ENCODE measurements around the gene MCFD2.
A peak's percentile ranks its signal among the peaks of the same experiment; 100 is the strongest.

The MCFD2 gene

GRCh38 chr2:46939626-46940359 lies 24.2 kb upstream of the MCFD2 start:
- no peak for DNase-seq (ENCODE audit: low read depth, low spot score)
- peak overlapping the region; percentile 88 for H3K27ac ChIP-seq

DNA sequence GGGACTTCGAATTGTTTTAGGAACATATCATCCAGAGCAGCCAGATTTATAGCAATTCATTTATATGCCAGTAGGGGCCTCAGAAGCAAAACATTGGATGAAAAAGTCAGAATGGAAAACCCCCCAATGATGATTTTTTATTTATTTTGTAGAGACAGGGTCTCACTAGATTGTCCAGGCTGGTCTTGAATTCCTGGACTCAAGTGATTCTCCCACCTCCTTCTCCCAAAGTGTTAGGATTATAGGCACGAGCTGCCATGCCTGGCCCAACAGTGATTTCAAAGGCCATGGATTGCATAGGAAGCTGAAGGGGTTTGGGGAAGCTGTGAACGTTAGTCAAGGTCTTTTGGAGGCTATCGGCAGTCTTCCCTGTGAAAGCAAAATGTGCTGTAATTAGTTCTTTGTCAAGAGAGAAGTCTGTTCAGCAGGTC lies 21.9 kb upstream of the MCFD2 start:
- DNase-seq (ENCODE audit: low read depth, low spot score), result no peak
- no peak overlapping the region for H3K27ac ChIP-seq

DNA sequence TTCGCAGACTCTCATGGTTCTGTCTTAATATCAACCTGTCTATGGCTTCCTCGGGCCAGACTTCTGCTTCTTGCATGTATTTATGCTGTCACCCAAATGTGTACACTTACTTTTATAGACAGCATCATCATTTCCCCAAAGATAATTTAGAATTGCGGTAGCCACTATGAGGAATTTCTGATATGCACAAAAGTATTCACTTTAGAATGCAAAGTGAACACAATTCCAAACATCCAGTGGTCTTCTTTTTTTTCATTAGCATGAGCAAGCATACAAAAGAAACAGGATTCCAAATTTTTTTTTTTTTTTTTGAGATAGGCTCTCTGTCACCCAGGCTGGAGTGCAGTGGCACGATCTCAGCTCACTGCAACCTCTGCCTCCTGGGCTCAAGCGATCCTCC lies 21.0 kb upstream of the MCFD2 start:
- H3K27ac ChIP-seq, result no peak overlapping the region
- DNase-seq (ENCODE audit: low read depth, low spot score), result no peak

- DNase-seq (ENCODE audit: low read depth, low spot score), result no peak
- H3K27ac ChIP-seq, result no peak overlapping the region
These were observed 19.5 kb upstream of the MCFD2 start for GRCh38 chr2:46935071-46935470.

- H3K27ac ChIP-seq, result no peak overlapping the region
- DNase-seq (ENCODE audit: low read depth, low spot score), result no peak
These were observed 14.0 kb upstream of the MCFD2 start for GRCh38 chr2:46929612-46930011.

GRCh38 chr2:46926863-46927262 lies 11.3 kb upstream of the MCFD2 start:
- no peak for DNase-seq (ENCODE audit: low read depth, low spot score)
- no peak overlapping the region for H3K27ac ChIP-seq

DNA sequence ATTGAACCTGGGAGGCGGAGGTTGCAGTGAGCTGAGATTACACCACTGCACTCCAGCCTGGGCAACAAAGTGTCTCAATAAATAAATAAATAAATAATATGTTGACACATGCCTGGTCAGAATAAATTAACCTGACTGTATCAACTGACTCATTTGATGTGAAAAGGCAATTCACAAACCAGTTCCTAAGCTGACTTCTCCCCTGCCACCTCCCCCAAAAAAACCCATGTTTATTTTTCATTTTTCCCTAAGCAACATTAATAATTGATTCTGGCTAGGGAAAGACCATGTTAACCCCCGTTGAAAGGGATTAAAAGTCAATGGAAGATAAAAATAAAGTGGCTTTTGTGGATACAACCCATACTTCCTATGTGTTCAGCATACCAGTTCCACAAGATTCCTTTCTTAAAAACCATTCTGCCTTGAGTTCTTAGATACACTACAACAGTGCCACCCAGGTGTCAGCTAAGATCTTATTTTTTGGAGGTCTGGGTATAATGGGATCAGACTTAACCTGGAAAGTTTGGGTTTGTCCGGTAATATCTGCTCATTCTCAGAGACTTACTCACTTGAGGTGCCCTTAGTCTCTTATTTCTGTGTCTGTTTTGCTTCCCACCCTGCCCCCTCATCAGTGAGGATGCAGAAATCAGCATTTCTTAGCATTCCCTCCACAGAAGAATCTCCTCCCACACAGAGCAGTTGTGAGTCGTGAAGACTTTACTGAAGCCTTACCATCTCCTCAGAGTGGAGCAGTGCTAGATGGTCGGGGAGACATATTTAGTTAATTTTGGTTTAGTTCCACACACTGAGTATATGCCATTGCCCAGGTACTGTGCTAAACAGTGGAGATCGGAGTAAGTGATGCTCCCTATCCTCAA lies 10.1 kb upstream of the MCFD2 start:
- DNase-seq (ENCODE audit: low read depth, low spot score), result no peak
- peak overlapping the region; percentile 54 for H3K27ac ChIP-seq

DNA sequence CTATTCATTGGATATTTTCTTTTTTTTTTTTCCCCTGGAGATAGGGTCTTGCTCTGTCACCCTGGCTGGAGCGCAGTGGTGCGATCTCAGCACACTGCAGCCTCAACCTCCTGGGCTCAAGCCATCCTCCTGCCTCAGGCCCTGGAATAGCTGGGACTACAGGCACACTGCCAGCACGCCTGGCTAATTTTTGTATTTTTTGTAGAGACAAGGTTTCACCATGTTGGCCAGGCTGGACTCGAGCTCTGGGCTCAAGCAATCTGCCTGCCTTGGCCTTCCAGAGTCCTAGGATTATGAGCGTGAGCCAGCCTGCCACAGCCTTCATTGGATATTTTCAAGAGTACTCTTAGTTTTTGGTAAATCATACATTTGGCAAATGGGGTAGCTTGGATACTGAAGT lies 9.0 kb upstream of the MCFD2 start:
- DNase-seq (ENCODE audit: low read depth, low spot score), result no peak
- no peak overlapping the region for H3K27ac ChIP-seq

GRCh38 chr2:46924038-46924437 lies 8.4 kb upstream of the MCFD2 start:
- no peak overlapping the region for H3K27ac ChIP-seq
- no peak for DNase-seq (ENCODE audit: low read depth, low spot score)

GRCh38 chr2:46923041-46923528 lies 7.5 kb upstream of the MCFD2 start:
- DNase-seq (ENCODE audit: low read depth, low spot score), result no peak
- H3K27ac ChIP-seq, result peak overlapping the region; percentile 57

- peak overlapping the region; percentile 57 for H3K27ac ChIP-seq
These were observed 7.0 kb upstream of the MCFD2 start for GRCh38 chr2:46922606-46923005.

DNA sequence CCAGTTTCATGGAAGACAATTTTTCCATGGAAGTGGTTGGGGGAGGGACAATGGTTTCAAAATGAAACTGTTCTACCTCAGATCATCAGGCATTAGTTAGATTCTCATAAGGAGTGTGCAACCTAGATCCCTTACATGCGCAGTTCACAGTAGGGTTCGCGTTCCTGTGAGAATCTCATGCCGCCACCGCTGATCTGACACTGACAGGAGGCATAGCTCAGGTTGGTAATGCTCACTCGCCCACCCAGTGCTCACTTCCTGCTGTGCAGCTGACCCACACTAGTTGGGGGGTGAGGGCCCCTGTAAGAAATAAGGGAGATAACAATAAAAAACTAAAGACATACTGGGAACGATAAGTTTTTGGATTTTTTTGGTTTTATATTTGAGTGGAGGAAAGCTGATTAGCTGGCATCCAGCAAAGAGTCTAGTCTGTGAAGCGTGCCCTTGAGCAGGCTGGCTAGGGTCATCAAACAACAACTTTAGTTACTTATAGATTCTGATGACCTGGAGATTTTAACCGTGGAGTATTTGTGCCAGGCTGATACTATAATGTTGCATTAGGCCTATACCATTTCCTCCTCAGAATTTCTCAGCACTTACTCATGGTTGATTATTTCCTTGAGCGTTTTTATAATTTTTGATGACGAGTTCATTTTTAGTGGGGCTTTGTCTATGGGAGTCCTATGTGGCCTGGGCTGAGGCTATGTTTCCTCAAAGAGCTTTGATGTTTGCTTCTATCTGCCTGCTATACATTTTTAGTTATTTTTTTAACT lies 6.3 kb upstream of the MCFD2 start:
- no peak for DNase-seq (ENCODE audit: low read depth, low spot score)
- peak overlapping the region; percentile 57 for H3K27ac ChIP-seq

More at GRCh38 chr2:46922606-46923005, 7.0 kb upstream of the MCFD2 start:
- no peak for DNase-seq (ENCODE audit: low read depth, low spot score)

- H3K27ac ChIP-seq, result no peak overlapping the region
- DNase-seq (ENCODE audit: low read depth, low spot score), result no peak
These were observed 2.0 kb upstream of the MCFD2 start for GRCh38 chr2:46917628-46918027.

GRCh38 chr2:46915811-46916630 lies 415 bp upstream of the MCFD2 start:
- peak; percentile 24 for DNase-seq (ENCODE audit: low read depth, low spot score)
- peak overlapping the region; percentile 80 for H3K27ac ChIP-seq

- peak overlapping the region; percentile 80 for H3K27ac ChIP-seq
- DNase-seq (ENCODE audit: low read depth, low spot score), result no peak
These were observed 902 bp downstream of the MCFD2 start for GRCh38 chr2:46914578-46915230.

DNA sequence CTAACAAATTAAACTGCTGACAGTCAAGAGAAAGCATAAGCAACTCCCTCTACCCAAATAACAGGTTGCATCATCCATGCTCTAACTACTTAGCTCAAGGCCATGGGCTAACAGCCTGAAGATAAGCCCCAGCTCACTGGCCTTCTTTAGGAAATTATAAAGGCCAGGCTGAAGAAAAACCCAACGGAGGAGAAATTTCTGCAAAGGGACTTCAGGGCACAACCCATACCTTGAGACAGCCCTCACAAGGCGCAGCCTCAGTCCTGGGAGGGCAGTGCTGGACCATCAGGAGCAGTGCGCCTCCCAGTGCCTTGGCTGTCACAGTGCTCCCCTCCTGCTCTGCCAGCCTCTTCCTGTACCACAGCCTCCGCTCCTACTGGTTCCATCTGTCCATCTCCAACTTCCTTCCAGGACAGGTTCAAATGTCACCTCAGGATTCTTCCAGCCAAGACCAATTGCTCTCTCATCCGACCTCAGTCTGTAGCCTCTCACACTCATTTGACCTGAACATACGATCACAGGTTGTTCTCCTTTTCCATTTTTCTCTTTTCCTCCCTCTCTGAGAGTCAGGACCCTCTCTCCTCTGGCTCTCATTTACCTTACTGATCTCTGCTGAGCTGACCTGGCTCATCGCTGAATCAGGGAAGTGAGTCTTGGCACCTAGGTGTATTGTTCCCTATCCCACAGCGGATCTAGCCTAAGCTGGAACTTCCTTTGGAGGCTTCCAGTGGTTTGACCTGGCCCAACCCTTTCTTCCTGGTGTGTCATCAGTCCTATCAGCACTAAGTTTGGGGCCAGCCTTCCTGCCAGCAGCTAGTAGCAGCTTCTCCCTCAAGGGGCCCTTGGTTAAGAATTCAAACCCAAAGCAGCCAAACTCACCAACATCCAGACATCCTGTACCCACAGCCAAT lies 1.9 kb downstream of the MCFD2 start:
- DNase-seq (ENCODE audit: low read depth, low spot score), result no peak
- peak overlapping the region; percentile 80 for H3K27ac ChIP-seq

- peak; percentile 69 for DNase-seq (ENCODE audit: low read depth, low spot score)
- peak overlapping the region; percentile 69 for H3K27ac ChIP-seq
These were observed 5.7 kb downstream of the MCFD2 start for GRCh38 chr2:46909771-46910419.

DNA sequence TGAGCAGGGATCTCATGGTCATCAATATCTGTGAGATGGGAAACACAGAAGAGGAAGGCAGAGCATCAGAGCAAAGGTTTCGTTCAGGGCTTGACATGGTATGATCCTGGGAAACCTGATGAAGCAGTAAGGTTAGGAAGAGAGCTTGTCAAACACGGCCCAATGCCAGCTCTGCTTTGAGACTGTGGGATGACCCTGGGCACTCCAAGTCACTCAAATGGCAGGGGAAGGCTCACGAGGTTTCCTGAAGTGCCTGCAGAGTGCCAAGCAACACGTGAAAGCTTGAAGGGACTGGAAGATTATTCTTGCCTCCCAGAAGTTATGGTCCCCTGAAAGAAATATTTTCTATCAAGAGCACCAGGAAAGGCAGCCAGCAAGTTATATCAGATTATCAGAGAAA lies 6.5 kb downstream of the MCFD2 start:
- DNase-seq (ENCODE audit: low read depth, low spot score), result no peak
- H3K27ac ChIP-seq, result peak overlapping the region; percentile 69
